Measurements from ENCODE around the gene SEMG2. TPM values are rescaled to one million over a fixed set of nuclear protein-coding genes. Genes with fewer than 3 reads are reported as not detected.

SEMG2 gene
- total RNA-seq, 3 donors from 2014 or later, result not detected

DNA sequence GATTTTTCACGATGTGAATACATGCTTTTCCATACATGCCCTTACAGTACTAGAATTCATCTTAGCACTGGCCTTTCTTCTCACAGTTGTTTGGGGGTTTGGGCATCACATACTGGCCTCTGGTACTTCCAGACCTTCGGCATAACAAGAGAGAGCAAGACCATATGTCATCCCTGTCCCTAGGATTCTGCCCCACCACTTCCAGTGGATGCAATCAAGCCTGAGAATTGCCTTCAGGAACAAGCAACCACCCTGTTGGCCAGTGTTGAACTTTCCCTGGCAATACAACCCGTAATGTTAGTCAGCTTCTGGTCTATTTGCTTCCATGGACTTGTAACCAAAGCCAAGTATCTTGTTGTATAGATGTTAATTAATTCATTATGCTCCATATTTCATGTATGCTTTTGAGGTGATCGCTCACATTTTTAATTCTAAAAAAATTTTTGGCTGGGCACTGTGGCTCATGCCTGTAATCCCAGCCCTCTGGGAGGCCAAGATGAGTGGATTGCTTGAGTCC, 48.6 kb downstream of the SEMG2 start:
- Histone ChIP-seq H3K36me3 (ENCODE audit: low read depth) (no peaks in the 10 kb centered on the region), H3K4me1 (ENCODE audit: low read depth) (no peaks in the 10 kb centered on the region), H3K4me3 (no peak overlapping the region), H3K9me3 (no peaks in the 10 kb centered on the region)
- ATAC-seq (no peak), DNase-seq (no peak)
- TF ChIP-seq, protein P1, sequence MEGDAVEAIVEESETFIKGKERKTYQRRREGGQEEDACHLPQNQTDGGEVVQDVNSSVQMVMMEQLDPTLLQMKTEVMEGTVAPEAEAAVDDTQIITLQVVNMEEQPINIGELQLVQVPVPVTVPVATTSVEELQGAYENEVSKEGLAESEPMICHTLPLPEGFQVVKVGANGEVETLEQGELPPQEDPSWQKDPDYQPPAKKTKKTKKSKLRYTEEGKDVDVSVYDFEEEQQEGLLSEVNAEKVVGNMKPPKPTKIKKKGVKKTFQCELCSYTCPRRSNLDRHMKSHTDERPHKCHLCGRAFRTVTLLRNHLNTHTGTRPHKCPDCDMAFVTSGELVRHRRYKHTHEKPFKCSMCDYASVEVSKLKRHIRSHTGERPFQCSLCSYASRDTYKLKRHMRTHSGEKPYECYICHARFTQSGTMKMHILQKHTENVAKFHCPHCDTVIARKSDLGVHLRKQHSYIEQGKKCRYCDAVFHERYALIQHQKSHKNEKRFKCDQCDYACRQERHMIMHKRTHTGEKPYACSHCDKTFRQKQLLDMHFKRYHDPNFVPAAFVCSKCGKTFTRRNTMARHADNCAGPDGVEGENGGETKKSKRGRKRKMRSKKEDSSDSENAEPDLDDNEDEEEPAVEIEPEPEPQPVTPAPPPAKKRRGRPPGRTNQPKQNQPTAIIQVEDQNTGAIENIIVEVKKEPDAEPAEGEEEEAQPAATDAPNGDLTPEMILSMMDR (IDR thresholded peaks at IDR 0.05), result no peak
- intact Hi-C loops (cut with DNase I, micrococcal nuclease), result no loop called here

Other genes starting within 250 kb of the SEMG2 start
- under 1 TPM in 2 of 3 donors, not detected in 1; 0.09 to 0.17 TPM for gene KCNS1, start 120.2 kb upstream of the SEMG2 start, total RNA-seq
- not detected for gene WFDC5, start 106.2 kb upstream of the SEMG2 start, total RNA-seq
- gene WFDC12, start 96.9 kb upstream of the SEMG2 start, total RNA-seq, result not detected
- 100 to 1,000 TPM in 2 of 3 donors, 10 to 100 TPM in 1; 86.8 to 399 (median 294) TPM for gene PI3, start 46.5 kb upstream of the SEMG2 start, total RNA-seq
- not detected for gene SEMG1, start 14.3 kb upstream of the SEMG2 start, total RNA-seq
- 100 to 1,000 TPM in 1 of 3 donors, 10 to 100 TPM in 2; 29.9 to 132 (median 43.3) TPM for gene SLPI, start 33.2 kb downstream of the SEMG2 start, total RNA-seq
- not detected for gene RBPJL, start 85.5 kb downstream of the SEMG2 start, total RNA-seq
- gene MATN4, start 86.9 kb downstream of the SEMG2 start, total RNA-seq, result under 1 TPM in 2 of 3 donors, not detected in 1; 0.17 to 0.22 TPM
- 100 to 1,000 TPM; 114 to 145 (median 122) TPM for gene SDC4, start 127.1 kb downstream of the SEMG2 start, total RNA-seq
- 10 to 100 TPM; 37.2 to 41.7 (median 39.9) TPM for gene SYS1, start 141.8 kb downstream of the SEMG2 start, total RNA-seq
- 1 to 10 TPM; 1.4 to 2.1 (median 1.6) TPM for gene TP53TG5, start 157.0 kb downstream of the SEMG2 start, total RNA-seq
- gene DBNDD2, start 186.9 kb downstream of the SEMG2 start, total RNA-seq, result 100 to 1,000 TPM; 108 to 125 (median 124) TPM
- 100 to 1,000 TPM in 2 of 3 donors, 10 to 100 TPM in 1; 92.1 to 137 (median 124) TPM for gene PIGT, start 194.8 kb downstream of the SEMG2 start, total RNA-seq
- 100 to 1,000 TPM in 1 of 3 donors, 10 to 100 TPM in 2; 65.7 to 183 (median 78.0) TPM for gene WFDC2, start 248.4 kb downstream of the SEMG2 start, total RNA-seq

Data from mucosa of descending colon (tissue), 3 donors.